Neutrophil (primary cell): ENCODE data around the gene GPSM1.
A peak's percentile ranks its signal among the peaks of the same experiment; 100 is the strongest.

Source experiments
- H3K27ac ChIP-seq: fragments of 200-600 bp; sonication (generic); 2 replicates; pipeline ENCODE4 v1.5.1; 2016; ENCODE audit warnings: mild to moderate bottlenecking, moderate library complexity
- H3K27me3 ChIP-seq: fragments of 200-600 bp; sonication (generic); 2 replicates; pipeline ENCODE4 v1.6.0; 2016; ENCODE audit warnings: mild to moderate bottlenecking
- H3K36me3 ChIP-seq: fragments of 200-600 bp; sonication (generic); 2 replicates; pipeline ENCODE4 v1.5.1; 2017
- H3K4me1 ChIP-seq, 2 experiments: fragments of 200-600 bp in 1 of 2; sonication (generic) in 1 of 2; 1 replicate in 1 of 2; 2 replicates in 1 of 2; pipeline versions ENCODE4 v1.5.1 to v1.6.1; 2013 to 2016; ENCODE audit warnings: low read depth in 1 of 2, low read length in 1 of 2, mild to moderate bottlenecking in 1 of 2, moderate library complexity in 1 of 2; ENCODE audit not compliant: control insufficient read depth in 1 of 2, insufficient read depth in 1 of 2
- H3K4me3 ChIP-seq, 2 experiments: fragments of 200-600 bp in 1 of 2; sonication (generic) in 1 of 2; 1 replicate in 1 of 2; 2 replicates in 1 of 2; pipeline ENCODE4 v1.5.1; 2013 to 2016; ENCODE audit warnings: low read depth in 1 of 2, low read length in 1 of 2, mild to moderate bottlenecking in 1 of 2, moderate library complexity in 1 of 2
- H3K9me3 ChIP-seq: fragments of 200-600 bp; sonication (generic); 2 replicates; pipeline ENCODE4 v1.5.1; 2016
- TF ChIP-seq, protein P1 (sequence below): fragments of 200-600 bp; sonication (generic); IDR thresholded peaks from 2 replicates; pipeline ENCODE4 v1.5.1; 2016; ENCODE audit warnings: antibody characterized with exemption

GPSM1 gene

DNA sequence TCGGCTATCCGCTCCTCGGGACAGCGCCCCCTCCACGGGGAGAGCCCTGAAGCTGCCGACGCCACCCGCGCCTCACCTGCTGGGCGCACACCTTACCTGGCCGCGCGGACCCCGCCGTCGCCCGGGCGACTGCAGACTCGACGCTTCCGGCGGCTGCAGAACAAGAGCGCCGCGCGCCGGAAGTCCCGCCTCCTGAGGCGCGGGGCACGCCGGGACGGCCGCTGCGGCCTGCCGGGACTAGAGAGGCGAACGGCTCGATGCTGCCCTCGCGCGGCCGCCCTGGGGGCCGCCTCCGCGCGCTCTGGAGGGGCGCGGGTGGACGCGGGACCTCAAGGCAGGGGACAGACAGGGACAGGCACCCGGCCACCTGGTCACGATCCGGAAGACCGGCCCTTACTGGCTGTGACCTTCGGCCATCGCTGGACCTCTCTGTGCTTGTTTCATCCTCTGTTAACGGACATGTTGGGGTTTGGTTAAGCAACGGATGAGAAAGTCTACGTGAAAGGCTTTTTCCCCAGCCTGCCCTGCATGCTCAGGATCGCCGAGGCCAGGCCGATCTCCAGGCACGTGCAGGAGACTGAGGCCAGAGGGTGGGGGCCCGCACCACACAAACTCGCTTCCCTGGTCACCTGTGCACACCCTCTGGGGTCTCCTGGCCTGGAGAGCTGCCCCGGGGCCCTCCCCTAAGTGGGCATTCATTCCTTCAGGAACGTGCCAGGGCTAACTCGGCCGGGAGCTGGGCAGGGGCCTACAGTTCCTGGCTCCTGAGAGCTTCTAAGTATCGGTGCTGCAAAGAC lies 72.9 kb downstream of the GPSM1 start, which contains the start of gene SNAPC4:
Gene SNAPC4 (minus strand): TSS at position 133 of the 797 bp plus-strand sequence. CDS start 1,742 bp downstream, outside the sequence.
- TF ChIP-seq, protein P1, sequence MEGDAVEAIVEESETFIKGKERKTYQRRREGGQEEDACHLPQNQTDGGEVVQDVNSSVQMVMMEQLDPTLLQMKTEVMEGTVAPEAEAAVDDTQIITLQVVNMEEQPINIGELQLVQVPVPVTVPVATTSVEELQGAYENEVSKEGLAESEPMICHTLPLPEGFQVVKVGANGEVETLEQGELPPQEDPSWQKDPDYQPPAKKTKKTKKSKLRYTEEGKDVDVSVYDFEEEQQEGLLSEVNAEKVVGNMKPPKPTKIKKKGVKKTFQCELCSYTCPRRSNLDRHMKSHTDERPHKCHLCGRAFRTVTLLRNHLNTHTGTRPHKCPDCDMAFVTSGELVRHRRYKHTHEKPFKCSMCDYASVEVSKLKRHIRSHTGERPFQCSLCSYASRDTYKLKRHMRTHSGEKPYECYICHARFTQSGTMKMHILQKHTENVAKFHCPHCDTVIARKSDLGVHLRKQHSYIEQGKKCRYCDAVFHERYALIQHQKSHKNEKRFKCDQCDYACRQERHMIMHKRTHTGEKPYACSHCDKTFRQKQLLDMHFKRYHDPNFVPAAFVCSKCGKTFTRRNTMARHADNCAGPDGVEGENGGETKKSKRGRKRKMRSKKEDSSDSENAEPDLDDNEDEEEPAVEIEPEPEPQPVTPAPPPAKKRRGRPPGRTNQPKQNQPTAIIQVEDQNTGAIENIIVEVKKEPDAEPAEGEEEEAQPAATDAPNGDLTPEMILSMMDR = peak; percentile 99
- no peaks in the 10 kb centered on the region for H3K9me3 ChIP-seq
- H3K4me1 ChIP-seq = peaks cover 15 to 17% of the 10 kb centered on the region in 2 experiments
- peaks cover 45% of the 10 kb centered on the region for H3K36me3 ChIP-seq
- peak within 1 kb of the TSS; percentile 57 for H3K27ac ChIP-seq
- H3K4me3 ChIP-seq = peak within 1 kb of the TSS; percentile 81 to 93
- peaks cover 5% of the 10 kb centered on the region for H3K27me3 ChIP-seq

DNA sequence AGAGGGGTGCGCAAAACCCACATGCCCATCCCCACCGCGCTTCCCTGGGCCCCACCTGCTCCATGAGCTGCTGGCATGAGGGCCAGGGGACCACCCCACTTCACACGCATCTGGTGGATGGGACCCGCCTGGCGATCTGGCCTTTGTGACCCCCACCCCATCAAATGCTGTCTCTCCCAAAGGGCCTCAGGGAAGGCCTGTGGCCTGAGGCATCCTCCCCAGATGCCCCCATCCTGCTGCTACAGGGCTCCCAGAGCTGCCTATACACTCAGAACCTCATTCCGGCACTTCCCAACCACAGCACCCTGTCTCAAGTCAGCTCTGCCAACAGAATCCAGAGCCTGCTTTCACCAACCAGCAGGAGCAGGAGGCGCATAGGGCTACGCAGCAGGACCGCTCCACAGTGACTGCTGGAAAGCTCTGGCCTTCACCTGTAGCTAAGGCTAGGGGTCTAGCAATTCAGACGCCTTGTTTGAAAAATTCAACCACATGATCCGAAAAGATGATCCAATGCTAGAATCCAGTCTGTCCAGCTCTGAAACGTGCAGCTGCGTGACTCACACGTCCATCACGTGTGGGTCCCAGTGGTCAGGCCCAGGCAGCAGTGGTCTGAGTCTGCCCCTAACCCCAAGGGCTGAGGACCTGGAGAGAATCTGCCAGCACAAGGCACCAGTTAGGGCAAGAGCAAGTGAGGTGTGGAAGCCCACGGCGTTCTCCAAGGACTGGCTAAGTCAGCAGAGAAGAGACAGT lies 74.0 kb downstream of the GPSM1 start:
- no peak overlapping the region for H3K4me3 ChIP-seq
- H3K27ac ChIP-seq = no peak overlapping the region
- H3K9me3 ChIP-seq = no peaks in the 10 kb centered on the region
- H3K36me3 ChIP-seq = peaks cover 37% of the 10 kb centered on the region
- H3K4me1 ChIP-seq = peaks cover 15 to 17% of the 10 kb centered on the region in 2 experiments
- H3K27me3 ChIP-seq = peaks cover 5% of the 10 kb centered on the region
- TF ChIP-seq, protein P1 = no peak

DNA sequence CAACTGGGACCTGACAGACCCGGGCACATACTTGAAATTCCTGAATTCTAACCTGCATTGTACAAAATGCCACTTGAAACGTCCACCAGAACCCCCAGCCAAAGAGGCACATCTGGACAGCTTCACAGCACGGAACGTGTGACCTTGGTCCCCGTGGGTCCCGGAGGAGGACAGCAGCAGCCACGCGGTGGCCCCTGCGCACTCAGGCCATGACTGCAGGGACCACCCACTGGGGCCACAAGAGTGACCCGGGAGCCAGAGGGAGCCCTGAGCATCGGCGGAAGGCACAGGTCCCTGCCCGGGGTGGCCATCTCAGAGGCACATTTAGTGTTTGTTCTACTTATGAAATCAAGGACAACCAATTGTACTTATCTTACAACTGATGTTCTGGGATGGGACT lies 74.7 kb downstream of the GPSM1 start:
- peaks cover 15 to 17% of the 10 kb centered on the region in 2 experiments for H3K4me1 ChIP-seq

DNA sequence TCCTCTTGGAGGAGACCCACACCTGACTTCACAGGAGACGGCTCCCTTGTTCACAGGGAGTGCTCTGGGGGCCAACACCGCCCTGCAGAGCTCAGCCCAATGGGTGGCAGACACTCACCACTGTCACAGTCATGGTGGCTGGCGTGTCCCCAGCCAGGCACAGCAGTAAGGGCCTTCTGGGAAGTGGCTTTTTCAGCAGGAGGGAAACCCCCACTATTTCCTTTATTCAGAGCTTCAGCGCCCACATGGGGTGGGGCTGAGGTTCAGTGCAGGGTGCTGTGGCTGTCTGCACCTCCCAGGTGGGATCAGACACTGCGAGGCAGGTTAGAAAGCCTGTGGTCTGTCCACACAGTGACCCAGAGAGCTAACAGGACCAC lies 76.2 kb downstream of the GPSM1 start:
- Histone ChIP-seq H3K4me1 (peaks cover 15 to 17% of the 10 kb centered on the region in 2 experiments), H3K27ac (no peak overlapping the region)

More for the DNA sequence above, 74.7 kb downstream of the GPSM1 start:
- H3K36me3 ChIP-seq = peaks cover 33% of the 10 kb centered on the region
- H3K27me3 ChIP-seq = peaks cover 5% of the 10 kb centered on the region
- no peak overlapping the region for H3K27ac ChIP-seq
- TF ChIP-seq, protein P1 = no peak
- H3K4me3 ChIP-seq = no peak overlapping the region
- no peaks in the 10 kb centered on the region for H3K9me3 ChIP-seq

More for the DNA sequence above, 76.2 kb downstream of the GPSM1 start:
- TF ChIP-seq, protein P1 = no peak
- Histone ChIP-seq H3K9me3 (no peaks in the 10 kb centered on the region), H3K36me3 (peaks cover 24% of the 10 kb centered on the region), H3K4me3 (no peak overlapping the region), H3K27me3 (peaks cover 5% of the 10 kb centered on the region)
